ENCODE measurements around the gene KLKB1. TPM values are rescaled to one million over a fixed set of nuclear protein-coding genes. Genes with fewer than 3 reads are reported as not detected.

The KLKB1 gene
- polyA plus RNA-seq, 3 donors: 0.28 TPM; not detected in 2

GRCh38 chr4:186221624-186222023, 5.7 kb upstream of the KLKB1 start:
- peaks cover 4 to 25% (median 16%) of the 10 kb centered on the region in 7 donors for H3K9me3 Mint-ChIP-seq
- H3K27me3 ChIP-seq (ENCODE audit: control insufficient read depth in 2 of 2, insufficient read depth in 2 of 2, low read length in 2 of 2): no peaks in the 10 kb centered on the region
- H3K79me2 ChIP-seq (ENCODE audit: insufficient read depth, low read length): no peaks in the 10 kb centered on the region
- peaks cover 0 to 3% (median 1%) of the 10 kb centered on the region in 3 donors for H3K27me3 Mint-ChIP-seq (ENCODE audit: low read depth in 3 of 3)
- no peak overlapping the region for H3K4me3 ChIP-seq (replicated peaks in 1 of 3; ENCODE audit: low read depth in 2 of 3, low read length in 3 of 3)
- no peaks in the 10 kb centered on the region for H3K4me1 ChIP-seq (ENCODE audit: control insufficient read depth in 1 of 2, insufficient read depth in 2 of 2, low read length in 2 of 2)
- no peak overlapping the region for H3K27ac Mint-ChIP-seq
- no peak overlapping the region for H3K9ac ChIP-seq (ENCODE audit: insufficient read depth, low read length, poor library complexity, severe bottlenecking)
- no peaks in the 10 kb centered on the region for H3K36me3 ChIP-seq (replicated peaks in 1 of 2; ENCODE audit: control insufficient read depth in 1 of 2, insufficient read depth in 2 of 2, low read length in 2 of 2)
- H2AFZ ChIP-seq (ENCODE audit: insufficient read depth, low read depth, low read length, poor library complexity, severe bottlenecking): no peak overlapping the region
- H3K9me3 ChIP-seq (replicated peaks in 1 of 2; ENCODE audit: control insufficient read depth in 1 of 2, insufficient read depth in 1 of 2, low read length in 2 of 2): peaks cover 7 to 12% of the 10 kb centered on the region in 2 donors
- TF ChIP-seq CTCF (IDR thresholded peaks at IDR 0.05): no peak
- DNase-seq: no peak
- H3K4me1 Mint-ChIP-seq: no peaks in the 10 kb centered on the region
- intact Hi-C loops (cut with micrococcal nuclease): no loop called here
- H3K4me2 ChIP-seq (replicated peaks; ENCODE audit: extremely low read depth, low read length, poor library complexity, severe bottlenecking): no peak overlapping the region
- H3K4me3 Mint-ChIP-seq: no peak overlapping the region
- H4K20me1 ChIP-seq (ENCODE audit: insufficient read depth, low read length): no peaks in the 10 kb centered on the region
- no peaks in the 10 kb centered on the region for H3K36me3 Mint-ChIP-seq
- H3K27ac ChIP-seq (ENCODE audit: low read depth in 1 of 2, low read length in 2 of 2): no peak overlapping the region
- WGBS (ENCODE audit: insufficient coverage): no CpG with 5 or more reads among the region's 1 CpG

GRCh38 chr4:186225848-186226247, 1.5 kb upstream of the KLKB1 start:
- Histone ChIP-seq H3K4me3 (replicated peaks in 1 of 3; ENCODE audit: low read depth in 2 of 3, low read length in 3 of 3) (no peak overlapping the region), H2AFZ (ENCODE audit: insufficient read depth, low read depth, low read length, poor library complexity, severe bottlenecking) (no peak overlapping the region), H3K27me3 (ENCODE audit: control insufficient read depth in 2 of 2, insufficient read depth in 2 of 2, low read length in 2 of 2) (no peaks in the 10 kb centered on the region), H3K9me3 (replicated peaks in 1 of 2; ENCODE audit: control insufficient read depth in 1 of 2, insufficient read depth in 1 of 2, low read length in 2 of 2) (peaks cover 13 to 15% of the 10 kb centered on the region in 2 donors), H3K9ac (ENCODE audit: insufficient read depth, low read length, poor library complexity, severe bottlenecking) (no peak overlapping the region), H3K4me1 (ENCODE audit: control insufficient read depth in 1 of 2, insufficient read depth in 2 of 2, low read length in 2 of 2) (no peaks in the 10 kb centered on the region), H3K27ac (ENCODE audit: low read depth in 1 of 2, low read length in 2 of 2) (no peak overlapping the region), H4K20me1 (ENCODE audit: insufficient read depth, low read length) (no peaks in the 10 kb centered on the region), H3K36me3 (replicated peaks in 1 of 2; ENCODE audit: control insufficient read depth in 1 of 2, insufficient read depth in 2 of 2, low read length in 2 of 2) (no peaks in the 10 kb centered on the region), H3K4me2 (replicated peaks; ENCODE audit: extremely low read depth, low read length, poor library complexity, severe bottlenecking) (no peak overlapping the region), H3K79me2 (ENCODE audit: insufficient read depth, low read length) (no peaks in the 10 kb centered on the region)
- H3K27me3 Mint-ChIP-seq (ENCODE audit: low read depth in 3 of 3): peaks cover 0 to 1% (median 0%) of the 10 kb centered on the region in 3 donors
- TF ChIP-seq CTCF (IDR thresholded peaks at IDR 0.05): no peak
- H3K9me3 Mint-ChIP-seq: peaks cover 6 to 24% (median 20%) of the 10 kb centered on the region in 7 donors
- no peak for DNase-seq
- H3K27ac Mint-ChIP-seq: no peak overlapping the region
- H3K36me3 Mint-ChIP-seq: no peaks in the 10 kb centered on the region
- intact Hi-C loops (cut with micrococcal nuclease): no loop called here
- H3K4me3 Mint-ChIP-seq: no peak overlapping the region
- no peaks in the 10 kb centered on the region for H3K4me1 Mint-ChIP-seq

Measured in CD14-positive monocyte (primary cell).